Ramos (cell line): Measurements from ENCODE around the gene ARFIP1.

Experiments
- in situ Hi-C: fragments of 300-500 bp; cut with MboI; formaldehyde crosslinking; loops from one replicate; pipeline ENCODE4 v1.14.3; 2022; ENCODE audit warnings: low sequenced_read_pairs; ENCODE audit not compliant: unreplicated experiment

Gene ARFIP1

GRCh38 chr4:152954741-152955140, 175.0 kb downstream of the ARFIP1 start:
- in situ Hi-C loops = no loop called here

DNA sequence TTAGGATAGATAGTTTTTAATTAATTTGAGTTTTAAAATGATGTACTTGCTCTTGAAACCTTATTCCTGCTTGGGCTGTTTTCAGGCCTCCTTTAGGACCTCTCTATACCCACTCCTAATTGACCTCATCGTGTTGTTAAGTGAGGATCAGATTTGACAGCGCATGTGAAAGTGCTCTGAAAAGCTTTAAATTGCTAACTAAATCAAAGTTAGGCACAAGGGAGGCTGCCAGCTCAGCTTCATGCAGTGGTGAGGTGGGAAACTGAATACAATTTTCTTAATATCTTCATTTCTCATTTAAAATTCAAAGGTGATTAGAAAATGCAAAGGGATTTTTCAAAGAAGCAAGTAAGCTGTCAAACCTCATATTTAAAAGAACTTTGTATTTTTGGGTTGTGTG, 176.4 kb downstream of the ARFIP1 start:
- in situ Hi-C loops = no loop called here

DNA sequence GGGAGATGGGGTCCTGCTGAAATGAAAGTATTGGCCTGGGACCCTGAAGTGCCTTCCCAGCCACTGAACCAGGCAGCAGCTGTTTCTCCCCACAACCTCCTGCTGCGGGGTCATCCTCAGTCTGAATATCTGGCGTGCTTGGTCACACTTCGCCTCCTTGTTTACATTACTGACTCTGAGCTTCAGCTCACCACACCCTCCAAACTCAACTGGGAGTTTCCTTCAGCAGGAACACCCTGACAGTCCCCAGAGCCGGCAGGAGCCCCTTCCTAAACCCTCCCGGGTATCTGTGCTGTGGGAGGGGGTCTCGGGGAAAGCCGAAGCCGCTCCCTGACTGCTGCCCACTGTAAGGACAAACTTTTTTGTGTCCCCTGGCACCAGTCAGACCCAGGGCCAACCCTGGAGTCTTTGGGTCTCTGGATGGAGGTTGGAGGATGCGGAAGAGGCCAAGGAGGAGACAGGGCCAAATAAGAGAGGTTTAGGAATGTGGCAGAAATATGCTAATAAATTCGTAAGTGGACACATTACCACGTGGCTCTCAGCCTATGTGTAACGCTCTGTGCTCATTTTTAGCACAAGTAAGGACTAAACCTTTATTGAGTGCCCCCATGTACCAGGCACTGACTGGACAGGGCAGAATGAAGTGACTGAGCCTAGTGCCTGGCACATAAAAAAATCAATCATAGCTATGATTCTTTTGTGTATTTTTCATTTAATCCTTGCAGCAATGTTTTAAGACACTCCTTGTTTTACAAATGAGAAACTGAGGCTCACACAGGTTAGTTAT, 177.1 kb downstream of the ARFIP1 start:
- in situ Hi-C loops = no loop called here

DNA sequence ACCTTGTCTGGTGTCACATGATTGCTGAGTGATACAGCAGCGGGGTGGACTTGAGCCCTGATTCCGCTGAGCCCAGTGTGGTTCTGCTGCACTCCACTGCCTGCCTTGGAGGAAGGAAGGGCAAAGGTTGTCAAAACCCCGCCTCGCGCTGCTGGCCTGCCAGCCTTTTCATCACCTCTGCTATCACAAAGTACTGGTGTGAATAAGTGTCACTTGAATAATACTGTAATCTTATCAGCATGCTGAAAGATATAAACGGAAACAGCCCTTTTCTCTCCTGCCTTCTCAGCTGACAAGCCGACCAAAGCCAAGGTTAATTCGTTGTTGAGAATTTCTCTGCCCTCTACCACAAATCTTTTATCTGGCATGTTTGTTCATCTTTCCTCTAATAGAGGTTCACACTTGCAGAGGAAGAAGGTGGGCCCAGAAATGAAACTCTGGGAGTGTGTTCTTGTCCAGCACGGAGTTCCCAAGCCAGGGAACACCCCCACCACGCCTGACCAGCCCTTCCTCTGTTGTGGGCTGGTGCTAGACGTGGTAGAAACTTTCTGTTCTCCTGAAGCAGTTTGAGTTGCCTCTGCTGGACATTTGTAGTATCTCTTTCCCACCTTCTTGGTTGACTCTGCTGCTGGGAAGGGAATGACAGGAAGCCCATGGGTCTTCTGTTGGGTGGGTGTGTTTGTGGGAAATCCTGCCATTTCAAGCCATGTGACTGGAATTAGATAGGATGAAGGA, 177.8 kb downstream of the ARFIP1 start:
- in situ Hi-C loops = no loop called here

- in situ Hi-C loops = no loop called here
Measured at GRCh38 chr4:152959080-152959479, 179.3 kb downstream of the ARFIP1 start.

DNA sequence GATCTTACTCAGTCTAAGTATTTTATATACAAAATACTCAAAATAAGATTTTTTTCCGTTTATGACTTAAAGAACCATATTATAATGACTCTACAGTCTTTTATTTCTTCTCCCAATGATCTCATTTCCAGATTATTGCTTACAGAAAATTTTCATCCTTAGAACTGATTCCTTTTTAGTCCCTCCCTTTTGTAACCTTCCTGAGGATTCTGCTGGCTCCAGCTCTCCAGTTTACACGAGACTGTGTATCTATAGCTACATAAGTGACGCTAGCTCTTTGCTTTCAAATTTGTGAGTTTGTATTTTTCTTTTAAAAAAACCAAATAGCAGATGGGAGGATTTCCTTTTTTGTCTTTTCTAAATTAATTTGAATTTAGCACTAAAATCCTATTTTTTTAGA, 180.3 kb downstream of the ARFIP1 start:
- in situ Hi-C loops = no loop called here

DNA sequence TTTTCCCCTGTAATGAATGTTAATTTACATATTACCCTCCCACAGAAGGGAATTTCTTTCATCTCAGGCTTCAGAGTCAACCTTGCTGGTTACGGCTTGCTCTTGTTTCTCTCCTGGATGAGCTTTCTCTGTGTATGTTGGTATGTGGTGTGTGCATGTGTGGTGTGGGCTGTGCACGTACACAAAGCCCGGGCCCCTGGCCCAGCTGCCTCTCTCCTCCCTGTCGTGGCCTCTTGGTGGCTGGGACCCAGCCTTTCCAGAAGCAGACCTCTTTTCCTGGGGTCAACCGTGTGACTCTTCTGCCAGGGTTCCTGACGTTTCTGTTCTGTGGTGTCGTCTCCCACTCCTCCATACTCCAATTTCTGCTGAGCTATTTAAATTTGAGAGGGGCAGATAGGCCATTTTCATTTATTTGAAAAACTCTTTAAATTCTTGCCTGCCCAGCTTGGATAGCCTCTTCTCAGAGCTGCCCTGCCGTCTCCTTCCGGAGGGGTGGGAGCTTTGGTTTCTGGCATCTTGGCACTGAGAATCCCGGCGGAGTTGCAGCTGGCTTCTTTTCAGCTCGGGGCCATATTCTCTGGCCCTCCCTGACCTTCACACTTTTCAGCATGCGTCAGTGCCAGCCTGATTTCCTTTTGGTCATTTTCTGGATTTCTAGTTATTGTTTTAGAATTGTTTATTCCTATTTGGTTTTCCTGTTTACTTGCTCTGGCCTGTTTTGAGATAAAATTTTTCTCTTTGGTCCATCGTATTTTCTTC, 181.4 kb downstream of the ARFIP1 start:
- in situ Hi-C loops = no loop called here

DNA sequence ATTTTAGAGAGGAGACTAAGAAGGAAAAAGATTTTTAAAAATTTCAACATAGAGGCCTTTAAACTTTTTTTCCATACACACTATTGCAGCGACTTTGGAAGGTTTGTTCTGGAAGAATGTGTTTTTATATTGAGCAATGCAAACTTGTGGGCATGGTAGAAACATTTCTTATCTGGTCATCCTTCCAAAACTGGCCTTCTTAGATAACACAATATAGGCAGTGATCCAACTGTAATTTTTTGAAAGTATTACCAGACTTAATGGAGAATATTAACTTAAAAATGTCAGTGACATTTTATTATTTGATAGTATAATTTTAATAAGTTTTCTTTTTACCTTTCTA, 182.0 kb downstream of the ARFIP1 start:
- in situ Hi-C loops = no loop called here
